ENCODE data around the gene KHDC1.
"Not testable (repeated sequence)": the region's sequence is repeated elsewhere in the genome, so short reads cannot be mapped to it uniquely, and the experiment has no call there.

The KHDC1 gene, protein sequence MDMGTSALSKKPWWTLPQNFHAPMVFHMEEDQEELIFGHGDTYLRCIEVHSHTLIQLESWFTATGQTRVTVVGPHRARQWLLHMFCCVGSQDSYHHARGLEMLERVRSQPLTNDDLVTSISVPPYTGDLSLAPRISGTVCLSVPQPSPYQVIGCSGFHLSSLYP

GRCh38 chr6:73262671-73263569, at the start of gene KHDC1:
Gene KHDC1 (minus strand): TSS chr6:73263196. CDS start chr6:73242517, 20,679 bp downstream.
- Histone ChIP-seq H3K4me3 (peak within 1 kb of the TSS; percentile 34), H3K27me3 (ENCODE audit: low read depth) (no peaks in the 10 kb centered on the region), H3K9me3 (no peaks in the 10 kb centered on the region; the same call in 1 of the 2 replicates), H3K4me1 (peaks cover 23% of the 10 kb centered on the region), H3K36me3 (replicated peaks) (peaks cover 6% of the 10 kb centered on the region; the same call in 1 of the 2 replicates)
- in situ Hi-C loops (cut with MboI; ENCODE audit: low sequenced_read_pairs): no loop called here
- DNase-seq (ENCODE audit: low spot score in 2 of 2): peak; percentile 26 to 69

- DNase-seq (ENCODE audit: low spot score in 2 of 2); in situ Hi-C loops (cut with MboI; ENCODE audit: low sequenced_read_pairs); H3K4me1 ChIP-seq; H3K9me3 ChIP-seq; H3K36me3 ChIP-seq (replicated peaks); H3K27me3 ChIP-seq (ENCODE audit: low read depth): not testable (repeated sequence)
- H3K4me3 ChIP-seq: peak overlapping the region; percentile 47
These were observed 47.5 kb upstream of the KHDC1 start for GRCh38 chr6:73310503-73310845.

GRCh38 chr6:73309785-73310502, 46.9 kb upstream of the KHDC1 start:
- no peaks in the 10 kb centered on the region for H3K9me3 ChIP-seq
- peak overlapping the region; percentile 47 for H3K4me3 ChIP-seq
- peak; percentile 78 to 82 for DNase-seq (ENCODE audit: low spot score in 2 of 2)
- in situ Hi-C loops (cut with MboI; ENCODE audit: low sequenced_read_pairs): no loop called here
- no peaks in the 10 kb centered on the region for H3K27me3 ChIP-seq (ENCODE audit: low read depth)
- no peaks in the 10 kb centered on the region; the same call in 1 of the 2 replicates for H3K36me3 ChIP-seq (replicated peaks)
- H3K4me1 ChIP-seq: no peaks in the 10 kb centered on the region; the same call in 1 of the 2 replicates

GRCh38 chr6:73309535-73309784, 46.5 kb upstream of the KHDC1 start:
- in situ Hi-C loops (cut with MboI; ENCODE audit: low sequenced_read_pairs): no loop called here
- Histone ChIP-seq H3K9me3 (no peaks in the 10 kb centered on the region), H3K4me1 (no peaks in the 10 kb centered on the region; the same call in 1 of the 2 replicates), H3K4me3 (peak overlapping the region; percentile 47), H3K36me3 (replicated peaks) (no peaks in the 10 kb centered on the region; the same call in 1 of the 2 replicates), H3K27me3 (ENCODE audit: low read depth) (no peaks in the 10 kb centered on the region)
- peak in 1 of 2 experiments; percentile 22 for DNase-seq (ENCODE audit: low spot score in 2 of 2)

GRCh38 chr6:73308712-73309534, 45.9 kb upstream of the KHDC1 start:
- no peaks in the 10 kb centered on the region; the same call in 1 of the 2 replicates for H3K36me3 ChIP-seq (replicated peaks)
- no peaks in the 10 kb centered on the region; the same call in 1 of the 2 replicates for H3K4me1 ChIP-seq
- peak; percentile 22 to 52 for DNase-seq (ENCODE audit: low spot score in 2 of 2)
- H3K27me3 ChIP-seq (ENCODE audit: low read depth): no peaks in the 10 kb centered on the region
- peak overlapping the region; percentile 47 for H3K4me3 ChIP-seq
- in situ Hi-C loops (cut with MboI; ENCODE audit: low sequenced_read_pairs): no loop called here
- H3K9me3 ChIP-seq: no peaks in the 10 kb centered on the region

GRCh38 chr6:73303773-73304172, 40.8 kb upstream of the KHDC1 start:
- H3K36me3 ChIP-seq (replicated peaks); in situ Hi-C loops (cut with MboI; ENCODE audit: low sequenced_read_pairs); H3K9me3 ChIP-seq; H3K4me3 ChIP-seq; H3K4me1 ChIP-seq; H3K27me3 ChIP-seq (ENCODE audit: low read depth); DNase-seq (ENCODE audit: low spot score in 2 of 2): not testable (repeated sequence)

DNA sequence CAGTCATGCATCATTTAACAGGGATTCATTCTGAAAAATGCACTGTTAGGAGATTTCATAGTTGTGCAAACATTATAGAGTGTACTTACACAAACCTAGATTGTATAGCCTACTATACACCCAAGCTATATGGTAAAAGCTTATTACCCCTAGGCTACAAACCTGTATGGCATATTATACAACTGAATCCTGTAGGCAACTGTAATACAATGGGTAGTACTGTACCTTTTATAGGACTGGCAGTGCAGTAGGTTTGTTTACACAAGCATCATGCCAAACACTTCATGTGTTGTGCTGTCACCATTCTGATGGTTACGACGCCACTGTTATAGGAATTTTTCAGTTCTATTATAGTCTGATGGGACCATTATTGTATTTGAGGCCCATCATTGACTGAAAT, 39.3 kb upstream of the KHDC1 start:
- H3K9me3 ChIP-seq: no peaks in the 10 kb centered on the region
- no peak overlapping the region for H3K4me3 ChIP-seq
- no peaks in the 10 kb centered on the region for H3K27me3 ChIP-seq (ENCODE audit: low read depth)
- H3K4me1 ChIP-seq: no peaks in the 10 kb centered on the region
- peaks cover 11% of the 10 kb centered on the region for H3K36me3 ChIP-seq (replicated peaks)
- DNase-seq (ENCODE audit: low spot score in 2 of 2): no peak
- in situ Hi-C loops (cut with MboI; ENCODE audit: low sequenced_read_pairs): no loop called here

DNA sequence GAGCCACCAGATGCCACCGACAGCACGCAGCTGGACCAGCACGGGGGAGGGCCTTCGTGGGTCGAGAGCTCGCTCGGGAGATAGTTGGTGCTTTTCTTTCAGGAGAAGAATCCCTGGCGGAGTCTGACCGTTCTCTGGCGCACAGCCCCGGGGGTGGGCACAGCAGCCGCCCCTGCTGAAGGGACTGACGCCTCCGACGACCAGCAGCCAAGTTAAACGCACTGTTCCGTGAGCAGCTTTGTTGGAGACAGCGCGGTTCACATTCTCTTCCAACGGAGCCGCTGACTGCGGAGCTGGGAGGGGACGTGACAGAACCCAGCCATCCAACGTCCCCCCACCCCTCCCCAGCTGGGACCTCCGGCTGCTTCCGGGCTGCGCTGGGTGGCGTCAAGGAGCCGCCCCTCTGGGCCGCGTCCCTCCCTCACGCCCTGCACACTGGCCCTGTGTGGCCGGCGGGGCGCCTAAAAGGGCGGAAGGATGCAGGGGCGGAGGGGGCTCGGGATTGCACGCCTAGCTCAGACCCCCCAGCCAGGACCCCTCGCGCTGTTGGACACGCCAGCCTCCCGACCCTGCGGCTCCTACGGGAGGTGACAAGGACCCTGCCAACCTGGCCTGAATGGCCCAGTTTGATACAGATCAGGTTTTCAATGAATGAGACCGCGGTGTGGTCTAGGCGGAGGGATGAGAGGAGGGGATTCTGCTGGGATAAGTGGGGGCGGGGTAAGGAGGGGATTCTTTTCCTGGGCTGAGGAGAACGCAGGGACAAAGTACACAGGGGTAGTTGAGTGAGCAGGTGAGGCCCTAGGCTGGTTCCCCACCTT, 36.4 kb upstream of the KHDC1 start:
- Histone ChIP-seq H3K4me3 (no peak overlapping the region), H3K36me3 (replicated peaks) (peaks cover 11% of the 10 kb centered on the region), H3K4me1 (no peaks in the 10 kb centered on the region), H3K9me3 (no peaks in the 10 kb centered on the region), H3K27me3 (ENCODE audit: low read depth) (no peaks in the 10 kb centered on the region)
- in situ Hi-C loops (cut with MboI; ENCODE audit: low sequenced_read_pairs): loop anchor here (25.0 kb wide), 1 partner anchor 313 kb away; no protein-coding TSS in a partner anchor
- no peak for DNase-seq (ENCODE audit: low spot score in 2 of 2)

DNA sequence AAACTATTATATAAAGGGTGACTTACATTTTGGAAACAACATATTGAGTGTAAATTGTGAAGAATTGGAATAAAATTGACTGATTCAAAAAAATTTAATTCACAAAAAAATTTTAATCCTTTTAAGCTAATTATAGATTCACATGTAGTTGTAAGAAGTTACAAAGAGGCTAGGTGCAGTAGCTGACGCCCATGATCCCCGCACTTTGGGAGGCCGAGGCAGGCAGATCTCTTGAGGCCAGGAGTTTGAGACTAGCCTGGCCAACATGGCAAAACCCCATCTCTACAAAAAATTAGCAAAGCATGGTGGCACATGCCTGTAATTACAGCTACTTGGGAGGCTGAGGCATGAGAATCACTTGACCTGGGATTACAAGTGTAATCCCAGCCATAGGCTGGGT, 30.3 kb upstream of the KHDC1 start:
- Histone ChIP-seq H3K4me3 (no peak overlapping the region), H3K9me3 (no peaks in the 10 kb centered on the region), H3K36me3 (replicated peaks) (peaks cover 8% of the 10 kb centered on the region; the same call in 1 of the 2 replicates), H3K4me1 (no peaks in the 10 kb centered on the region; the same call in 1 of the 2 replicates), H3K27me3 (ENCODE audit: low read depth) (no peaks in the 10 kb centered on the region)
- in situ Hi-C loops (cut with MboI; ENCODE audit: low sequenced_read_pairs): loop anchor here (25.0 kb wide), 1 partner anchor 319 kb away; no protein-coding TSS in a partner anchor
- DNase-seq (ENCODE audit: low spot score in 2 of 2): no peak

- Histone ChIP-seq H3K27me3 (ENCODE audit: low read depth) (no peaks in the 10 kb centered on the region), H3K9me3 (no peaks in the 10 kb centered on the region), H3K36me3 (replicated peaks) (0 out of 2 replicates have a peak, but pooled peaks cover 3% of the 10 kb centered on the region), H3K4me3 (no peak overlapping the region), H3K4me1 (no peaks in the 10 kb centered on the region; the same call in 1 of the 2 replicates)
- DNase-seq (ENCODE audit: low spot score in 2 of 2): no peak
- in situ Hi-C loops (cut with MboI; ENCODE audit: low sequenced_read_pairs): loop anchor here (25.0 kb wide), 1 partner anchor 322 kb away; no protein-coding TSS in a partner anchor
These were observed 27.4 kb upstream of the KHDC1 start for GRCh38 chr6:73290435-73290834.

DNA sequence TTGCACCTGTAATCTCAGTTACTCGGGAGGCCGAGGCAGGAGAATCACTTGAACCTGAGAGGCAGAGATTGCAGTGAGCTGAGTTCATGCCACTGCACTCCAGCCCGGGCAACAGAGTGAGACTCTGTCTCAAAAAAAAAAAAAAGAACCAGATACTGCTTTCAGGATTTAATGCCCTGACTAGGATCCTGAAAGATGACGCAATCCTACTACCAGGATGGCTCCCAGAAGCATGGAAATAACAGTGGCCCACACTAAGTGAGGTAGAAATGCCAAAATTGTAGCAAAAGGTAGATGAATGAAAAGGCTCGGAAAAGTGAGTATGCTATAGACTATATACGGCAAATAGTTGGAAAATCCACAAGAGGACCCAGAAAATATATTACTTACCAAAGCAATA, 23.8 kb upstream of the KHDC1 start:
- H3K4me1 ChIP-seq: no peaks in the 10 kb centered on the region; the same call in 1 of the 2 replicates
- in situ Hi-C loops (cut with MboI; ENCODE audit: low sequenced_read_pairs): loop anchor here (25.0 kb wide), 1 partner anchor 326 kb away; no protein-coding TSS in a partner anchor
- no peaks in the 10 kb centered on the region for H3K9me3 ChIP-seq
- 0 out of 2 replicates have a peak, but pooled peaks cover 3% of the 10 kb centered on the region for H3K36me3 ChIP-seq (replicated peaks)
- no peaks in the 10 kb centered on the region for H3K27me3 ChIP-seq (ENCODE audit: low read depth)
- no peak overlapping the region for H3K4me3 ChIP-seq
- no peak for DNase-seq (ENCODE audit: low spot score in 2 of 2)

GRCh38 chr6:73285674-73286283, 22.8 kb upstream of the KHDC1 start:
- in situ Hi-C loops (cut with MboI; ENCODE audit: low sequenced_read_pairs): loop anchor here (25.0 kb wide), 1 partner anchor 327 kb away; no protein-coding TSS in a partner anchor
- H3K36me3 ChIP-seq (replicated peaks): no peaks in the 10 kb centered on the region
- peak in 1 of 2 experiments; percentile 36 for DNase-seq (ENCODE audit: low spot score in 2 of 2)

More at GRCh38 chr6:73285674-73286283, 22.8 kb upstream of the KHDC1 start:
- no peak overlapping the region for H3K4me3 ChIP-seq
- H3K4me1 ChIP-seq: no peaks in the 10 kb centered on the region; the same call in 1 of the 2 replicates
- H3K9me3 ChIP-seq: no peaks in the 10 kb centered on the region
- no peaks in the 10 kb centered on the region for H3K27me3 ChIP-seq (ENCODE audit: low read depth)
